AG04450 (cell line): ENCODE measurements around the gene IDH1. TPM values are rescaled to one million over a fixed set of nuclear protein-coding genes. Genes with fewer than 3 reads are reported as not detected.

Experiments used
- CTCF ChIA-PET: fragments of 300-600, 350-600 bp; formaldehyde crosslinking; extraction: SDS; loops from one replicate; lab custom pipeline; 2022; ENCODE audit warnings: antibody characterized with exemption, inconsistent platforms; lab: Charles Lee
- POLR2A ChIA-PET: fragments of 350-600 bp; formaldehyde crosslinking; extraction: SDS; loops from one replicate; lab custom pipeline; 2021; ENCODE audit warnings: antibody characterized with exemption, inconsistent platforms; lab: Yijun Ruan, JAX
- DNase-seq: peaks from one replicate; pipeline ENCODE4 v3.0.0-alpha.2; 2011; ENCODE audit warnings: low read depth, low spot score
- H3K27ac ChIP-seq: one replicate; pipeline ENCODE4 v1.5.1; 2012; ENCODE audit warnings: low read depth, low read length, control low read depth
- H3K27me3 ChIP-seq: one replicate; pipeline ENCODE4 v1.6.0; 2012; ENCODE audit warnings: low read length; ENCODE audit not compliant: control insufficient read depth, insufficient read depth
- H3K4me3 ChIP-seq: 2 replicates; pipeline ENCODE4 v1.5.1; 2011; ENCODE audit warnings: mild to moderate bottlenecking, low read depth, low read length, control low read depth
- H3K9me3 ChIP-seq: 2 replicates; pipeline ENCODE4 v1.5.1; 2012; ENCODE audit warnings: low read length; ENCODE audit not compliant: control insufficient read depth, insufficient read depth
- CTCF ChIP-seq: IDR thresholded peaks from 2 replicates; pipeline ENCODE4 v1.5.1; 2011; ENCODE audit warnings: low read depth, low read length, control low read depth, inconsistent platforms
- polyA plus RNA-seq: library from polyadenylated mRNA; depleted of rRNA; stranded (reverse); fragments of >200 nt; gene quantifications from 2 replicates; pipeline ENCODE4 v1.2.3, GENCODE V29; 2011

Gene IDH1
- polyA plus RNA-seq, 1 experiment: 148 TPM

DNA sequence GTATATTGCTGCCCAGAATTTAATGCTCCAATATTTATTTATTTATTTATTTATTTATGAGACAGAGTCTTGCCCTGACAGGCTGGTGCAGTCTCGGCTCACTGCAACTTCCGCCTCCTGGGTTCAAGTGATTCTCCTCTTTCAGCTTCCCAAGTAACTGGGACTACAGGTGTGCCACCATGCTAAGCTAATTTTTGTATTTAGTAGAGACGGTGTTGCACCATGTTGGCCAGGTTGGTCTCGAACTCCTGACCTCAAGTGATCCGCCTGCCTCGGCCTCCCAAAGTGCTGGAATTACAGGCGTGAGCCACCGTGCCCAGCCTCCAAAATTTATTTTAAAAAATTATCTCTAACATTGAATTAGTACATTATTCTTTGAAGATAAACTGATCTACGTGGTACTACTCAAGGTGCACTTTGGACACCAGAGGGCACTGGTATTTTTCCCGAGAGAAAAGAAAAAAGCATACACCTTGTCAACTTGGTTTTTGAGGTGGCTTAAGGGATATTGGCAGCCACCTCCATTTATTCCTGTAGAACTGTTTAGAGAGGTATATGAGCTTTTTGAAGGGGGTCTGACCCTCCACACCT is 1.4 kb upstream of the IDH1 start:
- Histone ChIP-seq H3K9me3 (no peaks in the 10 kb centered on the region), H3K4me3 (no peak overlapping the region), H3K27ac (no peak overlapping the region), H3K27me3 (no peaks in the 10 kb centered on the region)
- ChIA-PET POLR2A (interaction anchor here (1.2 kb wide), 1 partner anchor 10 kb away, joined by 3 read pairs; the partner anchor contains the start of gene PIKFYVE), CTCF (interaction anchor here (4.7 to 6.0 kb wide), 2 partner anchors 11 to 81 kb away, joined by 57 to 73 read pairs; partner anchors contain the start of gene PIKFYVE)
- DNase-seq: no peak
- TF ChIP-seq CTCF: peak; percentile 7; the same call in 1 of the 2 replicates

DNA sequence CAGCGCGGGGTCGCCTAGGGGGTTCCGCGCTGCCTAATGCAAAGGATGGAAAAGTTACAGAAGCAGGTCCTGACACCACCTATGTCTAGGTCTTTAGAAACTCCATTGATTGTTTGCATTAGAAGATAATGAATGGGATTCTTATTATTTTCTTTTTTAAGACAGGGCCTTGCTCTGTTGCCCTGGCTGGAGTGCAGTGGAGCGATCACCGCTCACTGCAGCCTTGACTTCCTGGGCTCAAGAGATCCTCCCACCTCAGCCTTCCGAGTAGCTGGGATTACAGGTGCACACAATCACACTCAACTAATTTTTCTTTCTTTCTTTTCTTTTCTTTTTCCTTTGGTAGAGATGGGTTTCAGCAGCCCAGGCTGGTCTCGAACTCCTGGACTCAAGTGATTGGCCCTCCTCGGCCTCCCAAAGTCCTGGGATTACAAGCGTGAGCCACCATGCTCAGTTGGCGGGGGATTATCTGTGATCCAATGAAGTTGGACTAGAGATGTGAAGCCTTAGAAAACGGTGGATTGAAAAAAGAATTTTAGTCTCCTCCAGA is 761 bp upstream of the IDH1 start:
- Histone ChIP-seq H3K27ac (no peak overlapping the region), H3K27me3 (no peaks in the 10 kb centered on the region), H3K9me3 (no peaks in the 10 kb centered on the region), H3K4me3 (peak overlapping the region; percentile 78)
- ChIA-PET CTCF (interaction anchor here (0.6 to 6.0 kb wide), 7 partner anchors 10 to 627 kb away, joined by 4 to 73 read pairs (median 7); partner anchors contain the start of gene PIKFYVE), POLR2A (interaction anchor here (1.9 to 2.4 kb wide), 2 partner anchors 9 to 11 kb away, joined by 6 to 25 read pairs; partner anchors contain the start of gene PIKFYVE)
- DNase-seq: no peak
- TF ChIP-seq CTCF: no peak

- ChIA-PET CTCF (interaction anchor here (0.5 to 6.0 kb wide), 18 partner anchors 9 to 539 kb away, joined by 3 to 73 read pairs (median 4); partner anchors contain the start of gene PIKFYVE), POLR2A (interaction anchor here (0.7 to 2.4 kb wide), 3 partner anchors 10 to 114 kb away, joined by 4 to 25 read pairs (median 6); partner anchors contain the start of gene PIKFYVE)
- Histone ChIP-seq H3K9me3 (no peaks in the 10 kb centered on the region), H3K27me3 (no peaks in the 10 kb centered on the region), H3K4me3 (peak overlapping the region; percentile 85), H3K27ac (peak overlapping the region; percentile 42)
- TF ChIP-seq CTCF: peak; percentile 83
- no peak for DNase-seq
Measured at GRCh38 chr2:208254118-208254870, 577 bp downstream of the IDH1 start.

- H3K27ac ChIP-seq: no peak overlapping the region
- POLR2A ChIA-PET: interaction anchor here (1.9 to 2.4 kb wide), 2 partner anchors 11 to 13 kb away, joined by 6 to 25 read pairs; partner anchors contain the start of gene PIKFYVE
- CTCF ChIA-PET: interaction anchor here (0.6 to 6.0 kb wide), 12 partner anchors 12 to 538 kb away, joined by 3 to 73 read pairs (median 7); partner anchors contain the start of gene PIKFYVE
- H3K27me3 ChIP-seq: no peaks in the 10 kb centered on the region
- peak overlapping the region; percentile 85 for H3K4me3 ChIP-seq
- H3K9me3 ChIP-seq: no peaks in the 10 kb centered on the region
- no peak for DNase-seq
- TF ChIP-seq CTCF: no peak
Measured at GRCh38 chr2:208253600-208254117, 1.2 kb downstream of the IDH1 start.
